HCEC 1CT (cell line): ENCODE results near the gene PDGFB.

Source experiments
- DNase-seq: peaks from one replicate; pipeline ENCODE4 v3.0.0-alpha.2; 2017

Gene PDGFB

GRCh38 chr22:39244496-39245129 lies at the start of gene PDGFB:
TSS of gene PDGFB (minus strand) at chr22:39244982. CDS start at chr22:39243963, 1,019 bp downstream.
- DNase-seq, result no peak

GRCh38 chr22:39293766-39294368 lies 49.1 kb upstream of the PDGFB start:
- no peak for DNase-seq

- peak; percentile 91 for DNase-seq
Measured at GRCh38 chr22:39292561-39293074, 47.8 kb upstream of the PDGFB start.

- no peak for DNase-seq
Measured at GRCh38 chr22:39292031-39292462, 47.3 kb upstream of the PDGFB start.

- DNase-seq, result no peak
Measured at GRCh38 chr22:39291523-39291922, 46.7 kb upstream of the PDGFB start.

GRCh38 chr22:39290724-39291161 lies 46.0 kb upstream of the PDGFB start:
- DNase-seq, result no peak

- no peak for DNase-seq
Measured at GRCh38 chr22:39289975-39290720, 45.4 kb upstream of the PDGFB start.

- no peak for DNase-seq
Measured at GRCh38 chr22:39289533-39289932, 44.8 kb upstream of the PDGFB start.

- DNase-seq, result no peak
Measured at GRCh38 chr22:39288135-39288898, 43.5 kb upstream of the PDGFB start.

GRCh38 chr22:39287076-39287725 lies 42.4 kb upstream of the PDGFB start:
- no peak for DNase-seq

- no peak for DNase-seq
Measured at GRCh38 chr22:39284983-39285382, 40.2 kb upstream of the PDGFB start.

GRCh38 chr22:39284142-39284980 lies 39.6 kb upstream of the PDGFB start:
- no peak for DNase-seq

- peak; percentile 52 for DNase-seq
Measured at GRCh38 chr22:39283322-39284141, 38.8 kb upstream of the PDGFB start.

GRCh38 chr22:39282645-39283321 lies 38.0 kb upstream of the PDGFB start:
- DNase-seq, result peak; percentile 15

- DNase-seq, result no peak
Measured at GRCh38 chr22:39281126-39281525, 36.3 kb upstream of the PDGFB start.

- DNase-seq, result no peak
Measured at GRCh38 chr22:39280250-39280649, 35.5 kb upstream of the PDGFB start.

- no peak for DNase-seq
Measured at GRCh38 chr22:39279170-39279850, 34.5 kb upstream of the PDGFB start.

GRCh38 chr22:39278040-39278439 lies 33.3 kb upstream of the PDGFB start:
- peak; percentile 45 for DNase-seq

GRCh38 chr22:39277142-39277607 lies 32.4 kb upstream of the PDGFB start:
- DNase-seq, result peak; percentile 88
